Gastrocnemius medialis (tissue), 4 donors: Measurements from ENCODE around the gene TRIM63. TPM values are rescaled to one million over a fixed set of nuclear protein-coding genes. Genes with fewer than 3 reads are reported as not detected.
A peak's percentile ranks its signal among the peaks of the same experiment; 100 is the strongest.

Experiments used
- ATAC-seq, 2 donors: fragments of 150-250 bp; one replicate each; pipeline ENCODE4 v1.9.1; 2016
- DNase-seq, 2 donors: peaks; one replicate each; pipeline ENCODE4 v3.0.0-alpha.2; 2019
- H3K27ac ChIP-seq, 4 donors: fragments of 200-600 bp; sonication (generic); 1 replicate in 1 of 4; 2 replicates in 3 of 4; pipeline ENCODE4 v1.5.1; 2016 to 2018; ENCODE audit warnings: mild to moderate bottlenecking in 2 of 4, moderate library complexity in 1 of 4
- H3K27me3 ChIP-seq, 3 donors: fragments of 200-600 bp; sonication (generic) in 2 of 3; 1 replicate in 1 of 3; 2 replicates in 2 of 3; pipeline versions ENCODE4 v1.5.1 to v1.6.0; 2016 to 2019; ENCODE audit warnings: mild to moderate bottlenecking in 1 of 3, moderate library complexity in 1 of 3
- H3K36me3 ChIP-seq, 2 donors: fragments of 200-600 bp; sonication (generic) in 1 of 2; one replicate each; pipeline ENCODE4 v1.5.1; 2017 to 2018
- H3K4me1 ChIP-seq, 2 donors: fragments of 200-600 bp; sonication (generic) in 1 of 2; one replicate each; pipeline ENCODE4 v1.5.1; 2016 to 2017; ENCODE audit warnings: mild to moderate bottlenecking in 2 of 2
- H3K4me3 ChIP-seq, 4 donors: fragments of 200-600 bp; sonication (generic) in 3 of 4; 1 replicate in 1 of 4; 2 replicates in 3 of 4; pipeline ENCODE4 v1.5.1; 2016 to 2019; ENCODE audit warnings: mild to moderate bottlenecking in 2 of 4
- H3K9me3 ChIP-seq, 3 donors: fragments of 200-600 bp; sonication (generic) in 2 of 3; 1 replicate in 1 of 3; 2 replicates in 2 of 3; pipeline ENCODE4 v1.5.1; 2016 to 2019
- CTCF ChIP-seq, 5 experiments: fragments of 450-650 bp in 3 of 5; fragments of 200-600 bp in 2 of 5; sonication (generic) in 2 of 5; IDR thresholded peaks in 4 of 5; conservative IDR thresholded peaks in 1 of 5; 1 replicate in 4 of 5; 2 replicates in 1 of 5; pipeline ENCODE4 v1.5.1; 2016 to 2019; ENCODE audit warnings: antibody characterized with exemption in 5 of 5, mild to moderate bottlenecking in 3 of 5, moderate library complexity in 3 of 5
- POLR2A ChIP-seq, 2 donors: fragments of 450-650 bp; IDR thresholded peaks; one replicate each; pipeline ENCODE4 v1.6.1; 2017; ENCODE audit warnings: antibody characterized with exemption in 2 of 2, mild to moderate bottlenecking in 2 of 2, moderate library complexity in 2 of 2
- in situ Hi-C, 4 donors: fragments of 200-750 bp; cut with MboI; loops; one replicate each; pipeline versions ENCODE4 v1.15.0 to v1.8.0; 2017; ENCODE audit warnings: low sequenced_read_pairs in 4 of 4
- intact Hi-C: fragments of 100-400 bp; cut with DNase I; formaldehyde crosslinking; loops from one replicate; pipeline ENCODE4 v1.15.1; 2023; ENCODE audit warnings: low total_unique reads
- total RNA-seq, 4 donors: library from RNA; depleted of rRNA; stranded (reverse); fragments of >200 nt; gene quantifications; one replicate each; pipeline versions ENCODE4 v1.1.0 to v1.2.3, GENCODE V29; 2016

TRIM63 gene
- total RNA-seq, 4 donors from 2014 or later = 1,040 to 4,298 (median 2,203) TPM

DNA sequence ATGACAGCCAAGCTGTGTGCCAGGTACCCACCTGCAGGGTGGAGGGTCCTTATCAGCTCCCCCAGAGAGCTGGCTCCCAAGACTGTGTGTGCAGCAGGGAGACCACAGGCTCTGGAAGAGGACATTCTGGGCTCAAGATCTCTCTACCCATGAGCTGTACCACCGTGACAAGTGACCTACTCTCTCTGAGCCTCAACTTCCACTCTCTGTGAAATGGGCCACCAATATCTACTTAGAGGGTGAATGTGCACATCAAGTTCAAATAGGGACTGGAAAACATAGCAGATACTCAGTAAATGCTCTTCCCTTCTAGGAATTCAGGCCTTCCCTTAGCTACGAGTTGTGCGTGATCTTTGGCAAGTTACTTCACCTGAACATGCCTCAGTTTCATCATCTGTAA, 23.0 kb downstream of the TRIM63 start:
- TF ChIP-seq POLR2A (IDR thresholded peaks at IDR 0.05) (no peak), CTCF (IDR thresholded peaks at IDR 0.05 in 4 of 5, conservative IDR thresholded peaks at IDR 0.05 in 1 of 5) (no peak)
- intact Hi-C loops (no loop called here), in situ Hi-C loops (loop anchor here in 1 of 4 donors (25.0 kb wide), 1 partner anchor 118 kb away; the partner anchor contains the start of genes C1orf232, FAM110D, ZNF593 and ZNF593OS)
- peaks cover 14% of the 10 kb centered on the region in 2 donors for H3K4me1 ChIP-seq
- no peaks in the 10 kb centered on the region for H3K9me3 ChIP-seq
- DNase-seq (no peak), ATAC-seq (no peak)
- H3K27ac ChIP-seq = peak overlapping the region in 3 of 4 donors; percentile 16 to 96 (median 92)
- H3K36me3 ChIP-seq = no peaks in the 10 kb centered on the region
- peaks cover 0 to 6% (median 0%) of the 10 kb centered on the region in 3 donors for H3K27me3 ChIP-seq
- H3K4me3 ChIP-seq = no peak overlapping the region

DNA sequence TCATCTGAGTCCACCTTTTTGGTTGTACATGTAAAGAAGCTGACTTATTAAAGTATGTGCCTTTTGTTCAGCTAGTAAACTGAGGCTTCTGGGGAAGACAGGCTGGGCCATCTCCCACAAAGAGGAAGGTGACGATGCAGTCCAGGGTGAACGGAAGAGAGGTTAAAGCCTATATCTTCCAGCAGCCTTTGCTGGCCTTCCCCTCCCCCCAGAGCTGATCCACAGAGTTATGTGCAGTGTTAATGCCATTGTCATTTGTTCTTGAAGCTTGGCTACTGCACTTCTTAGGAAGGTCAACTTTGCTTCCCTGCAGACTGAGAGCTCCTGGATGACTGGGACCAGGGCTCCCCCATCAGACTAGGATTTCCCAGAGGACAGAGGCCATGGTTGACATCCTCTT, 23.7 kb downstream of the TRIM63 start:
- Histone ChIP-seq H3K9me3 (no peaks in the 10 kb centered on the region), H3K4me3 (no peak overlapping the region), H3K27ac (peak overlapping the region in 2 of 4 donors; percentile 92 to 96), H3K27me3 (peaks cover 0 to 6% (median 0%) of the 10 kb centered on the region in 3 donors), H3K4me1 (peaks cover 17% of the 10 kb centered on the region in 2 donors), H3K36me3 (no peaks in the 10 kb centered on the region)
- TF ChIP-seq POLR2A (IDR thresholded peaks at IDR 0.05) (no peak), CTCF (IDR thresholded peaks at IDR 0.05 in 4 of 5, conservative IDR thresholded peaks at IDR 0.05 in 1 of 5) (no peak)
- intact Hi-C loops (no loop called here), in situ Hi-C loops (loop anchor here in 1 of 4 donors (25.0 kb wide), 1 partner anchor 119 kb away; the partner anchor contains the start of genes C1orf232, FAM110D, ZNF593 and ZNF593OS)
- no peak for ATAC-seq
- DNase-seq = no peak

- in situ Hi-C loops (loop anchor here in 1 of 4 donors (25.0 kb wide), 1 partner anchor 120 kb away; the partner anchor contains the start of genes C1orf232, FAM110D, ZNF593 and ZNF593OS), intact Hi-C loops (no loop called here)
- Histone ChIP-seq H3K27me3 (peaks cover 0 to 6% (median 0%) of the 10 kb centered on the region in 3 donors), H3K36me3 (no peaks in the 10 kb centered on the region), H3K9me3 (no peaks in the 10 kb centered on the region), H3K4me3 (no peak overlapping the region), H3K27ac (peak overlapping the region in 1 of 4 donors; percentile 20), H3K4me1 (peaks cover 33 to 34% of the 10 kb centered on the region in 2 donors)
- no peak for DNase-seq
- no peak for ATAC-seq
- TF ChIP-seq CTCF (IDR thresholded peaks at IDR 0.05 in 4 of 5, conservative IDR thresholded peaks at IDR 0.05 in 1 of 5) (no peak), POLR2A (IDR thresholded peaks at IDR 0.05) (no peak)
Observed at GRCh38 chr1:26041978-26042377, 25.5 kb downstream of the TRIM63 start.

- ATAC-seq = no peak
- Histone ChIP-seq H3K4me3 (no peak overlapping the region), H3K36me3 (no peaks in the 10 kb centered on the region), H3K27me3 (peaks cover 0 to 6% (median 0%) of the 10 kb centered on the region in 3 donors), H3K4me1 (peaks cover 31 to 36% of the 10 kb centered on the region in 2 donors), H3K27ac (peak overlapping the region in 1 of 4 donors; percentile 97), H3K9me3 (no peaks in the 10 kb centered on the region)
- DNase-seq = no peak
- in situ Hi-C loops (loop anchor here in 1 of 4 donors (25.0 kb wide), 1 partner anchor 121 kb away; the partner anchor contains the start of genes C1orf232, FAM110D, ZNF593 and ZNF593OS), intact Hi-C loops (no loop called here)
- TF ChIP-seq CTCF (IDR thresholded peaks at IDR 0.05 in 4 of 5, conservative IDR thresholded peaks at IDR 0.05 in 1 of 5) = no peak
- no peak for TF ChIP-seq POLR2A (IDR thresholded peaks at IDR 0.05)
Observed at GRCh38 chr1:26041401-26041800, 26.0 kb downstream of the TRIM63 start.
